GM03348 (cell line): ENCODE data around the gene IL11RA.
A peak's percentile ranks its signal among the peaks of the same experiment; 100 is the strongest.

ENCODE experiments used
- DNase-seq: peaks from one replicate; pipeline ENCODE4 v3.0.0; 2012; ENCODE audit warnings: low spot score

Gene IL11RA

GRCh38 chr9:34651876-34652601 lies at the start of gene IL11RA:
TSS of gene IL11RA (plus strand) at chr9:34652185. CDS start at chr9:34655218, 3,033 bp downstream.
- DNase-seq = peak; percentile 97

- DNase-seq = peak; percentile 88
These were observed 48.3 kb upstream of the IL11RA start for GRCh38 chr9:34603610-34604231.

DNA sequence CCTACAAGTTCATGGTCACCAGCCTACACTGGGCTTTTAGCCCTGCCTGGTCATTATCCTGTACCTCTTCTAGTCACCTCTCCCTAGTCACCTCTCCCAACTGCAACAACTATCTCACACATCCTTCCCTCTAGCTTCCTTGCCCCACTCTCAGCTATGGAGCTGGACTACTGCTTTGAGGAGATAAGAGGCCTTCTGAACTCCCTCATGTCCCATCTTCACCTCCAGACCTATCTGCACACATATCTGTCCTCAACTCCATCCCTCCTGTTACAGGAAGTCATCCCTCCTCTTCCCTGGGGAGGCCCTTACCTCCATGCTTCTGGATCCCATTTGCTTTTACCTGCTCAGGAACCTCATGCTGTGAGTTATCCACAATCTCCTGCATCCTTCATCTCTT lies 45.8 kb upstream of the IL11RA start:
- no peak for DNase-seq

DNA sequence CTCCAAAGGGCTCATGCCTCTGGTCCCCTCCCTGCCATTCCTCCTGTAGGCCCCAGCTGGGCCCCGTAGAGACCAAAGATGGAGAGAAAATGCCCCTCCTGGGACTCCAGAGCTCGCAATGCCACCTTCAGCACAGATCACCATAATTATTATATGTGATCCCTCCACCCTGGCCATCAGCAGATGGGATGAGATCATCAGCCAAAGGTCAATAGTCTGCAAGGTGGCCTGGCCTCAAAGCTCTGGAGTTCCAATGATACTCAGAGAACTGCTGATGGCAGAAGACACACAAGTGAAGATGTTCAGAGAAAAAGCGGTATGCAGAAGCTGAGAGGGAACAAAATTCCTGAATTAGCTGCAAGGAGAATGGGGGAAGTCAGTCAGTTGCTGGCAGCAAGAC lies 45.1 kb upstream of the IL11RA start:
- DNase-seq = no peak

GRCh38 chr9:34607331-34607730 lies 44.7 kb upstream of the IL11RA start:
- no peak for DNase-seq

DNA sequence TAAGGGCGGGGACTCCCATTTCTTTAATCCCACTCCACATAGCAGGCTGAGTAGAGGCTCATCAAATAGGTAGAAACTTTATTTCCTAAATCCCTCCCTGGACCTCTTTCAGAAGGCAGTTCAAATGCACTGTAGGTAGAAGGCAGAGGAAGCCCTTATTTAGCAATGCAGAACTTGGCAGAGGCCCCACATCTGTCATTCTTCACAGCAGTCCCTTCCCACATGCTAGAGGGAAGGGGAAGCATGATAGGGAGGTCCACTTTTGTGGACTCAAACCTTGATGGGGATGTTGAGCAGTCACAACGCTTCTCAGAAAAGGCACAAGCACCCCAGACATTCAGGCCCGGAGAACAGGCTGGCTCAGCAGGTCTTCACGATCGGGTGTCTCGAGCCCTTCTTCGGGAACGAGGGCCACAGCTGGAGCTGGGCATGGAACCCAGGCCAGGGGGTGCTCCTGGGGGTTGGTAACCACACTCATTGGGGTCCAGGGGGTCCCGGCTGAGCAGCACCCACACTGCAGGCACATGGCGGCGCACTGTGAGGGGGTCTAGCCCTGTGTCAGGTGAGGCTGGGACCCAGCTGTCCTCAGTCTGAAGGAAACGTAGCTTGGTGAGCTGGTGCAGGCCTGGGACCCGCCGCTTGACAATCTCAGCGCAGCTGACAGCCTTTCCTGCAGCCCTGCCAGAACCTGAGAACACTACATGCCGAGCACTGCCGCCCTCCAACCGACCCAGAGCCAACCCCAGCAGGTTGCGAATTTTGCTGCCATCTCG lies 41.4 kb upstream of the IL11RA start:
- DNase-seq = no peak

DNA sequence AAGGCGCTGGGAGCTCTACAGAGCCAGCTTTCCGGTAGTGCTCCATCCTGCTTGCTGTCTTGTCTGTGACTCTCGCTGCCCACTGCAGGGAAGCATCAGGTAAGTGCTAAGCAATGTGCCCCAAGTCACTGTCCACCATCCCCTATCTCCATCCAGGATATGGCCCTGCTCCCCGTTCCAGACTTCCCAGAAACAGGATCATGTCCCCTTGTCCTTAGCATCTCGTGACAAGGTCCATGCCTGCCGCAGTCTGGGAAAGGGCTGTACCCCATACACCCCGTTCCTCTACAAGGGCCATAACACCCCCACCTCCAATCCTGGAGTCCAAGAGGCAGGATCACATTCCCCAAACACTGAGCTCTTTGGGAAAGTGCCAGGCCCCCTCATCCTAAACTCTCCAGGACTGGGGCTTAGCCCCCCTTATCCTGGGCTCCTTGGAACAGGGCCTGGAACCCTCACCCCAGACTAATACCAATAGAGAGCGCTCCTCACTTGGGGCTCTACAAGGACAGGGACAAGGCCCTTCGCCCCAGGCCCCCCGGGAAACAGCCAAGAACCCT lies 40.7 kb upstream of the IL11RA start:
- no peak for DNase-seq

DNA sequence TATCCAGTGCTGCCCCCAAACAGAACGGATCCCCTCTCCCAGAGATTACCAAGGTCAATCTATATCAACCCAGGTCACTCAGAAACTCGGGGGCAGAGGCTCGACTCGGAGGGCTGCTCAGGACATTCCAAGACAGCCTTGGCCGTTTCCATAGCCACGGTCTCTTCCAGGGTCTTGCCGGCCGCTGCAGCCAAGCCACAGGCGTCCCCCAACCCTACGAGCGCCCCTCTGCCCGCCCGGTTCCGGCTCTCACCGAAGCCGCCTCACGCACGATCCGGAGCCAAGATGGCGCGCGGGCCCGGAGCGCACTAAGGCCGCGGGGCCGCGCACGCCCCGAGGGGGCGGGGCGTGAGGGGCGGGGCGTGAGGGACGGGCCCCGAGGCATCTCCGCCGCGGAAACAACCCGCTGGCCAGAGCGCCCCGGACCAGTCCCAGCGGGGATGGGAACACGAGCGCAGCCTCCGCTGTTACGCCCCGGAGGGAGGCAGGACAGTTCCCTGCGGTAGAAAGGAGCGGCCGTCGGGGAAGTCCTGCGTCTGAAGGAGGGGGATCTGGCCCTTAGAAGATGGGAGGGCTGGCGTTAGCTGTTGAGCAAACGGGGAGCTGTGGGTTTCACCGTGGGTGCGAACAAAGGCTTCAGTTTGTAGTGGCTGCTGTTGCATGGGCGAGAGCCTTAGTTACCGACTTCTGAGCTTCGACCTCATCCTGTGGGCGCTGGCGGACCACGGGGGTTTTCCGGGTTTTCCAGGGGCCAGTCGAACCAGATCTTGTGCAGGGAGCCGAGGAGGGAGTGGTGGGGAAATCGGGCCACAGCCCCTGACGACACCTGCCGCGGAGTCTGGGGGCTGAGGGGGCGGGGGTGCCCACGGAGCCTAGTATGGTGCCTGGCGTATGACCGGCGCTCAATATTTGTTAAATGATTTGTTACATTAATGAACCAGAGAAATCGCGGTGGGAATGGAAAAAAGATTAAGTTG lies 39.9 kb upstream of the IL11RA start, which contains the start of gene RPP25L:
RPP25L (minus strand) TSS at position 287 of the 977 bp plus-strand sequence. CDS start 801 bp downstream, outside the sequence.
- peak; percentile 98 for DNase-seq

- DNase-seq = peak; percentile 88
These were observed 39.1 kb upstream of the IL11RA start for GRCh38 chr9:34612788-34613390.

GRCh38 chr9:34615132-34615531 lies 36.9 kb upstream of the IL11RA start:
- DNase-seq = no peak

DNA sequence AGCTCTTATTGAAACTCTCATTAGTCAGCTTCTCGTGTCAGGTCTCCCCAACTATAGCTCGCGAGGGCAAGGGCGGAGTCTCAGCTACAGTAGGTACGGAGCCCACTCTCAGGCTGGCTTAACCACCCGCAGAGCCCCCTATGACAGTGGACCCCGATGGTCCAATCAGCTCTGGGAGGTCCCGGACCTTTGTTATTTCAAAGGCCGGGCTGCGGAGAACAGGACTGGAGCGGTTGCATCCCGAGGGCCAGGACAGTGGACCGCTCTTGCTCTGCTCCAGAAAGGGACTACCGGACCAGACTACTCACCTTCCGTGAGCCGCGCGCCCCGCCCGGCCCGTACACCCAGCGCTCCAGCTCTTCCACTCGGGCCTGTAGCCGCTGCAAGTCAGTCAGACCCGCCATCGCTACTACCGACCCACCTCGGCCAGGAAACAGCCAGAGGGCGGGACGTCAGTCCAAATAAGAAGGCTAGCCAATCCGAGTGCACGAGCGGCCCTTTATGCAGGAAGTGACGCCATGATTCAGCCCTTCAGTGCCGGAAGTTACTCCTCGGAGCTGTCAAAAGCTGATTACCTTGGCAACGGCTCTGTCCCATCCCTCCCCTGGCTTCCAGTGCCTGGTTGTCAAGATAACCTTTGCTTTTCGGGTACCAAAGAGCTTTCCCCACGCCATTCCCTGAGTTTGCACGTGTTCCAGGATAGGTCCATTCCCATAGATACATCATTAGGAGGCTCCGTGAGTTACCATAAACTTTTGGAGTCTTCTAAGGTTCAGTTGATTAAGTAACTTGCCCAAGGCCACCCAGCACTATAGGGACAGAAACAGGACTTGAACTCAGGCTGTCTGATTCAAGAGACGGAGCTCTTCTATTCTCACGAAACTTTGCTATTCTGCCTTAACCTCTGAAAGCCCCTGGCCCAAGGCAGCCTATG lies 31.7 kb upstream of the IL11RA start, which contains the start of gene DCTN3:
DCTN3 (minus strand) TSS at position 435 of the 934 bp plus-strand sequence; CDS start at position 404, 31 bp downstream.
- peak; percentile 97 for DNase-seq

DNA sequence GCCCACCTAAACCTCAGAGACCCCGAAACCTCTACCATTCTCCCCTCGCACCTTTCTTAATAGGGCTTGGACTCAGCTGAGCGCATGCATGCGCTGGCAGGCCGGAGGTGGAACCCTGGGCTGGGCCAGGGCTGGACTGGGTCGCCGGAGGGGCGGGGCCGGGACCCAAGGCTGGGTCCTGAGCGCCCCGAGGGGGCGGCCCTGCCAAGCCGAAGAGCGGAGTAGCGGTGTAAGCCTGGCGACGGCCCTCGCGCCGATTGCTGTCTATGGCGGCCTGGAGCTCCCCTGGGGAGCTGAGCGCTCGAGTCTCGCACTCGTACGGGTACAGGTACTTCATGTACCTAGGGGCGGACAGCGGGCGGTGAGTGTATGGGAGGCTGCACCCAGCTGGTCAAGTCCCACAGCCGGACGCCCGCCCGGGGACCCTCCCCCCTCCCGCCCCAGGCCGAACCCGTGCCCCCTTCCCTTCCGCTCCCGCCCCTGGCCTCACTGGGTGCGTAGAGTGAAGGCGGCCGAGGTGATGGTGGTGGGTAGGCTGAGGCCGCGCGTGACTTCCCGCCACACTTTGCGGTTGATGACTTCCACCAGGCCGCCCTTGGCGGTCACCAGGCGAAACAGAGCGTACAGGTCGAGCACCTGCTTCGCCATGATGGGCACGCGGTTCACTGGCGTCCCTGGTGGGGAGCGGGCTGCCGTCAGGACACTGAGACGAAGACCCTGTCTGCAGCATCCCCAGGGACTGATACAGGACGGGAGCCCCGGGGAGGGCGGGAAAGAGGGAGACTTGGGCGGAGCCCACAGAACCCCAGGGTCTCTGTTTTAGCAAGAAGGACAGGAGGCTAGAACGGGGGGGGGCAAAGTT lies 28.4 kb upstream of the IL11RA start:
- DNase-seq = no peak

GRCh38 chr9:34624475-34625185 lies 27.4 kb upstream of the IL11RA start:
- DNase-seq = no peak

DNA sequence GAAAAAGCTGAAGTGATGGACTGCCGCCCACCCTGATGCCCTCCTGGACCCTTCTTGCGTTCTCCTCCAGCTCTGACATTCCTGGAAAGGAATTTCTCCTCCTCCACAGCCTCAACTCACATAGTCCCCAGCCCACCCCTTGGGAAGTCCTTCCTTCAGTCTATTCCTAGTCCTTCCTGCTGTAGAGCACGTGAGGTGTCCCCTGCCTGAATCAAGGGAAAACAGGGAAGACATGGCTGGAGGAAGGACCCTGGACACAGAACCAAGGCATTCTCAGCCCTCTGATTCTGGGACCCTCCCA lies 26.8 kb upstream of the IL11RA start:
- DNase-seq = no peak

GRCh38 chr9:34627716-34628655 lies 24.0 kb upstream of the IL11RA start:
- no peak for DNase-seq

GRCh38 chr9:34628656-34629490 lies 23.1 kb upstream of the IL11RA start, which contains the start of gene ARID3C:
TSS of gene ARID3C (minus strand) at chr9:34629066. CDS start at chr9:34628014, 1,052 bp downstream.
- peak; percentile 70 for DNase-seq
